ENCODE results near the gene TNNC2.

DNA sequence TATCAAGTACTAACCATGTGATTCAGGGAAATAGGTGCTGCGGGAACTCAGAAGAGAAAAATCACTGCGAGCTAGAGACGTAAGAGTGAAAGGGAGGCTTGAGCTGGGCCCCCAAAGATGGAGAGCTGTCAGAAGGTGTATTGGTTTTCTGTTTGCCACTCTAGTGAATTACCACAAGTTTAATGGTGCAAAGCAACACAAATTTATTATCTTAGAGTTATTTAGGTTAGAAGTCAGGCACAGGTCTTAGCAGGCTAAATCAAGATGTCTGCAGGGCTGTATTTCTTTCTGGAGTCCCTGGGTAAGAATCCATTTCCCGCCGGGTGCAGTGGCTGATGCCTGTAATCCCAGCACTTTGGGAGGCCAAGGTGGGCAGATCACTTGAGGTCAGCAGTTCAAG is 32.8 kb upstream of the TNNC2 start:
- TF ChIP-seq CTCF (IDR thresholded peaks at IDR 0.05) = no peak
- TF ChIP-seq POLR2A (IDR thresholded peaks at IDR 0.05) = no peak

All from lower leg skin (tissue), 3 donors.